HG02763 (cell line): ENCODE measurements around the gene RNF126.
"Not testable (repeated sequence)": the region's sequence is repeated elsewhere in the genome, so short reads cannot be mapped to it uniquely, and the experiment has no call there.

Experiments used
- ATAC-seq: cut with Tn5 transposase; IDR thresholded peaks from one replicate; pipeline ENCODE4 v1.9.1; 2021; ENCODE audit warnings: mild to moderate bottlenecking, moderate library complexity; ENCODE audit not compliant: unreplicated experiment

Gene RNF126

GRCh38 chr19:632579-633067 lies 30.4 kb downstream of the RNF126 start:
- ATAC-seq, result peak; percentile 17

DNA sequence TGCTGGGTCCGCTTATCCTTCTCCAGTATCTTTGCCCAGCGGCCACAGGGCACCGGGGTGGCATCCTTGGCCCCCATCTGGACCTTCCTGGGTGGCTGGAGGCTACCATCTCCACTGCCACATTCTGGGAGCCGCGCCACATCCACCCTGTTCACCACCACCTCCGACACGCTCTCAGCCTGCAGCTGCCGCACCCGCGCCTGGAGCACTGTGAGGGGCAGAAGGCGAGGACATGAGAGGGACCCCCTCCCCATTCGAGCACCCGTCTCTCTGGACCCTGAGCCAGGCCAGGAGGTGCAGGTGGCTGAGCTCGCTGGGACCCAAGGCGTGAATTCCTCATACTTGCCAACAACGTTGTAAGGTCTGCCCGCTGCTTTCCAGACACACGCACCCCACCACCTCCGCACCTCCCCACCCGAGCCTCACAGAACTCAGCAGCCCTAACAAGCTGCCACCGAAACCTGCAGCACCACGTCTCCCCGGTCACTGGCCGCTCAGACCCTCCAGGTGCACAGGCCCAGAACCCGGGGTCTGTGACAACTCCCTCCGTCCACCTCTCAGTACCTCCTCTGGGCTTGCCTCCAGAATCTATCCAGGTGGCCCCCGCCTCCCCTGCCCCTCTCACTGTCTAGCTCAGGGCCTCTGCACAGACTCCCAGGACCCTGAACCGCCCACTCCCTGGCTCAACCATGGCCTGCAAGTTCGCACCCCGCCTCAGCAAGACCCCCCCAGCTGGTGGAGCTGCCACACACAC lies 32.9 kb downstream of the RNF126 start:
- no peak for ATAC-seq

GRCh38 chr19:629515-629914 lies 33.5 kb downstream of the RNF126 start:
- ATAC-seq, result not testable (repeated sequence)

GRCh38 chr19:628168-628567 lies 34.8 kb downstream of the RNF126 start:
- ATAC-seq, result no peak

- ATAC-seq, result not testable (repeated sequence)
Observed at GRCh38 chr19:626566-626965, 36.4 kb downstream of the RNF126 start.

GRCh38 chr19:625257-625656 lies 37.8 kb downstream of the RNF126 start:
- no peak for ATAC-seq

DNA sequence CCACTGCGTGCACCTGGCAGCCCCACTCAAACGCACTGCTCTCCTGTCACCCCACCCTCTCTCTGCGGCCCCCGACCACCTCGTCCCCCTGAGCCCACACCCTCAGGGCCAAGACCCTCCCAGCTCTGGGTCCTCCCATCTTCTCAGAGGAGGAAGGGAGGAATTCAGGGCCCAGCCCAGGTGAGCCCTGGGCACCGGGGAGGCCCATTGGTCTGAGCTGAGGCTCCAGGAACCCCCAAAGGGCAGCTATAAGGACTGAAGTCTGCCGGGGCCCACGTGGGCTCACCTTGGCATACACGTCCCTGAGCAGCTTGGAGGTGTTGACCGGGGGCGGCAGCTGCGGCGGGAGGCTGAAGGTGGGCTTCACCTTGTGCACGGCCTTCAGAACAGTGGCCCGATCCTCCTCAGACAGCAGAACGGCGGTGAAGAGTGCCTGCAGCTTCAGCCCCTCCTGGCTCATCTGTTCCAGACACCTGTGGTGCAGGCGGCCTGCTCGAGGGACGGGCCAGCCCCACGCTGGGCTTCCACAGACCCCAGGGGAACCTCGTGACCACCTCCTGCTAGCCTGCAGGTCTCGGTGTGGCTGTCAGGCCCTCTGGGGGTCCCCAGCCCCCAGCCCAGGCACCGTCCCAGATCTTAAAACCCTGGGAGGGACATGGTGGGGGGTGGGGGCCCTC lies 38.4 kb downstream of the RNF126 start:
- no peak for ATAC-seq

DNA sequence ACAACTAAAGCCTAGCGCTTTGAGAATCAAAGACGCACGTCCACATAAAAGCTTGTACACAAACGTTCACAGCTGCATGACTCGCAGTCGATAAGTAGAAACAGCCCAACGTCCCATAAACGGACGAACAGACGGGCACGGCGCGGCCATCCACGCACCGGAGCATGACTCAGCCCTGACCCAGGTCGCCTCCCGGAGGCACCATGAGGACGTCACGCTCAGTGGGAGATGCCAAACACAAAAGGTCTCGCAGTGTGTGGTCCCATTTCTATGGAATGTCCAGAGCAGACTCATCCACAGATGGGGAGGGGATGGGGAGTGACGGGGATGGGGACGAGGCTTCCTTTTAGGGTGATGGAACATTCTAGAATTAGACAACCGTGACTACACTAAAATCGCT lies 39.0 kb downstream of the RNF126 start:
- ATAC-seq, result no peak

GRCh38 chr19:623175-623916 lies 39.7 kb downstream of the RNF126 start:
- no peak for ATAC-seq

DNA sequence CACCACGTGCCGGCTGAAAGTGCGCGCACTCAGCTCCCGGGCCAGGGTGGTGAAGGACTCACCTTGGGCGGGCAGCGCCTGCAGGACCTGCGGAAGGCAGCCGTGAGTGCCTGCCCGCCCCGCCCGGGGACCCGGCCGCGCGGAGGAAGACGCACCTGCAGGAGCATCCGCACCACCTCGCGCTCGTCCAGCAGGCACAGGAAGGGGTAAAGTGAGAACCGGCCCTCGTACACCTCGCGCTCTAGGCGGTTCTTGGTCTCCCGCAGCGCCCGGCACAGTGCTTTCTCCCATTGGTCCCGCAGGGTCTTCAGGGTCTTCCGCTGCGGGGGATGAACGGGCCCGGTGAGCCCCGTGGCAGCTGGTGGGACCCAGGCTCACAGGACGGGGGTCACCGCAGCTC lies 40.3 kb downstream of the RNF126 start:
- ATAC-seq, result no peak

DNA sequence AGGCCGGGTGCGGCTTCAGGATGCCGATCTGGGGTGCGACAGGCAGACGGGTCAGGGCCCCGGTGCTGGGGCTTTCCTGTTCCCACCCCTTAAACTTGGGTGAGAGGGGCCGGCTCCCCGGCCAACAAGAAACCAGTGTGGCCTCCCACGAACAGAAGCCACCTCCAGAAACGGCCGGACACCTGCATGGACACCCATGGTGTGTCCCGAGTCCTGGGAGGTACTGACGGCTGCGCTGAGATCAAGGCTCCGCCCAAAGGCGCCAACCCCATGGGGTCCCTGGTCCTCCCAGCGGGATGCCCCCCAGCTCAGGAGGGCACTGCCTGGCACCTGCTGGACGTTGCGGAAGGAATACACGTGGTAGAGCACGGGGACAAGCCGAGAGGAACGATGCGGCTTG lies 41.2 kb downstream of the RNF126 start:
- no peak for ATAC-seq

DNA sequence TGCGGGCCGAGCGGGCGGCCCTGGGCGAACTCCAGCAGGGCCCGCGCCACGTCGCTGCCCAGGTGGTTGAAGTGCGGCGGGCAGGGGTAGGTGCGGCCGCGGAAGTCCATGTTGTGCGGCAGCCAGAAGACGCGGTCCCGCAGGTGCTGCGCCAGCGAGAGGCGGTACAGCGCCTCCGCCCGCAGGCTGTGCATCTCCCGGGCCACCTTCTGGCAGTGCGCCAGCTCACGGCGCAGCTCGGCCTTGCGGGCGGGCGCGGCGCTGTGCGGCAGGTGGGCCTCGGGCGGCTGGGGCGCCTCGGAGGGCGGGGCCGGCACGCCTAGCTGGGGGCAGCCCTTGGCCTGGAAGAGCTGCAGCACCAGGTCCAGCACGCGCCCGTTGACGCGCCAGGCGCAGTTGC lies 41.8 kb downstream of the RNF126 start:
- ATAC-seq, result not testable (repeated sequence)

DNA sequence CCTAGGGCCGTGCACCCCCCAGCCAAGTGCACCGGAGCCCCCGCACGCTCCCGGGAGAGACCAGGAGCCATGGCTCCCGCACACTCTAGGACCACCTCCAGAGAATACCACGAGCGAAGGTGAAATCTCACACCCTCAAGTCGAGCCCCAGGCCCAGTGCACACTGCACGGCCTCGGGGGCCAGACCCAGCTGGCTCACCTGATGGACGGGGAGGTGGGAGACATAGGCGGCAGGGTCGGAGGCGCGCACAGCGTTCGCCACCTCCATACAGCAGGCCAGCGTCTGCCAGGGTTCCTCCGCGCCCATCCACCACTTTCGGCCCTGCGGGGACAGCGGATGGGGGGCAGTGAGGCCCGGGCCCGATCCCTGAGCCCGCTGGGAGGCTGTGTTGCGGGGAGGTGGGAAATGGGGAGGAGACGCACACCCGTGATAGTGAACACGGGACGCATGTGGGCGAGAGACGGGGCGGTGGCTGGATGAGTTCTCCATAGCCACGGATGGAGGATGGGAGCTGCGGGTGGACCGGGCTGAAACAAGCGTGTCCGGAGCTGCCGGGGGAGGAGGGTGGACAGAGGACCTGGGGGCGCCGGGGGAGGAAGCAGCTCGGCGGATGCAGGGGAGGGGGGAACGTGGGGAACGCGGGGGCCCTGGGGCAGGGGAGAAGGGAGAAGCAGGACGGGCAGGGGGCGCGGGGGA lies 42.7 kb downstream of the RNF126 start:
- ATAC-seq, result no peak

DNA sequence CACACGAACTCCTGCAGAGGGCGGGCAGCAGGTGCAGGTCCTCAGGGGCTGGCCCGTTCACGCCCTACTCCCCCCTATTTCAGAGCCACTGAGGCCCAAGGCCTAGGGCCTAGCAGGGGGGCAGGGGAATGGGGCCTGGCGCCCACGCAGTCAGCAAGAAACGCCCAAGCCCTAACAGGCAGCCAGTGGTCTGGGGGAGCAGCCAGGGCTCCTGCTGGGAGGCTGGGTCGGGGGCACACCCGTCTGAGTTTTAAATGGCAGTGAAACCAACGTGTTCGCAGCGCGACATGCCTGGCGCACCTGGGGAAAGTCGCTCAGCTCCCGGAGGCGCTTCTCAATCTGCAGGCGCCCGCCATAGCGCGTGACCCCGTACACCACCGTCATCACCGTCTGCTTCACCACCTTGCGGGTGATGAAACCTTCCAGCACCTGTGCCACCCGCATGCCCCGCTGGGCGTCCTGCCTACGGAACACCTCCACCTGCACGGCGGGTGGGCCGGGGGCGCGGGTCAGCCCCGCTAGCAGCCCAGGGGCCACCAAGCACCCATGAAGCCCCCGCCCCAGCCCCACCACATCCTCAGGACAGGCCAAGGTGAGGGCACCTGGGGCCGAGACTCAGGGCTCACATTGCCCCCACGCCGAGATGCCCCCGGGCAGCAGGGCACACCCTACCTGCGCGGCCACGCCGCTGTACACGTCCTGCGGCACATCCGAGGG lies 43.6 kb downstream of the RNF126 start:
- ATAC-seq, result no peak

DNA sequence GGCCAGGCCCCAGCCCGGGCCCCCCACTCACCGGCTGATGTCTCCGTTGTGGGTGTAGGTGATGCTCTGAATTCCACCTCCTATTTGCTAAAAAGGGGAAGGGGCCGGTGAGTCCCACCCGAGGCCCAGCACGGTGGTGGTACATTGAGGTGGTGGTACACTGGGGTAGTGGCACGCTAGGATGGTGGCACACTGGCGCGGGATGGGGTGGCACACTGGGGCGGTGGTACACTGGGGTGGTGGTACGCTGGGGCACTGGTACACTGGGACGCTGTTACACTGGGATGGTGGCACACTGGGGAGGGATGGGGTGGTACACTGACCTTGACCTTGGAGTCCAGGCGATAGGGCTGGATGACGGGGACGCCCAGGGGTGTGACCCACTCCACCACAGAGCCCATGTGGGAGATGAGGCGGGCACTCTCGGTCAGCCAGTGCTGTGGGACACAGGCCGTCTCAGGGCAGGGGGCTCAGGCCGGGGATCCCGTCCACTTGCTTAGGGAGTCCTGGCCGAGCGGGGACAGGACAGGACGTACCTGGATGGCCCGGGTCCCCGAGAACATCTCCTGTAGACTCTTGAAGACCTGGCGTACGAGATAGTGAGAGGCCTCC lies 44.2 kb downstream of the RNF126 start:
- no peak for ATAC-seq

- ATAC-seq, result no peak
Observed at GRCh38 chr19:618247-618619, 44.8 kb downstream of the RNF126 start.

DNA sequence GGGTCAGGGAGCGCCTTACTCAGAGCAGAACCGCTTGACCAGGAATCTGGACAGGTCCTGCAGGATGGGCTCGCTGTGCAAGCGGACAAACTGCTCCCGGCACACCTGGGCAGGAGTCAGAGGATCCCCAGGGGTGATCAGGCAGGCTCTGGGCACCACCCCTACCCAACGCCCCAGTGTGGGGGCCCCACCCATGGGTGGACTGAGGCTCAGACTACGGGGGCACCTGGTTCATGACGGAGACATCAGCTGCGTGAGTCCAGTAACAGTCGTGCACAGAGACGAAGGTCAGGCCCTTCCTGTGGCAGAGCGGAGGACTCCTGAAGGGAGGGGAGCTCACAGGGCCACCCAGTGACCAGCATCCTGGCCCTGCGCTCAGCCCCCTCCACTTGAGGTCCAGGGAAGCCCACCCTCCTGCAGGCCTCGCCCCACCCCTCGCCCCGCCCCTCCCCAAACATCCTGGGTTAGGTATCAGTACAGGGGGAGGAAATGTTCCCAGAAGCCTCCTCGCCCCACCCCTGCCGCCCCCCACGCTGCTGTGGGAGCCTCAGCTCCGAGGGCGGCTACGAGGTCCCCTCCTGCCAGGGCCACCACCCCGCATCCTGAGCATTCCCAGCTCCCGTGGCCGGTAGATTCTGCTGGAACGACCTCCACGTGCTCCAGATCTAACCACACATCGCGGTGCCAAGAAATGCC lies 45.3 kb downstream of the RNF126 start:
- ATAC-seq, result no peak

DNA sequence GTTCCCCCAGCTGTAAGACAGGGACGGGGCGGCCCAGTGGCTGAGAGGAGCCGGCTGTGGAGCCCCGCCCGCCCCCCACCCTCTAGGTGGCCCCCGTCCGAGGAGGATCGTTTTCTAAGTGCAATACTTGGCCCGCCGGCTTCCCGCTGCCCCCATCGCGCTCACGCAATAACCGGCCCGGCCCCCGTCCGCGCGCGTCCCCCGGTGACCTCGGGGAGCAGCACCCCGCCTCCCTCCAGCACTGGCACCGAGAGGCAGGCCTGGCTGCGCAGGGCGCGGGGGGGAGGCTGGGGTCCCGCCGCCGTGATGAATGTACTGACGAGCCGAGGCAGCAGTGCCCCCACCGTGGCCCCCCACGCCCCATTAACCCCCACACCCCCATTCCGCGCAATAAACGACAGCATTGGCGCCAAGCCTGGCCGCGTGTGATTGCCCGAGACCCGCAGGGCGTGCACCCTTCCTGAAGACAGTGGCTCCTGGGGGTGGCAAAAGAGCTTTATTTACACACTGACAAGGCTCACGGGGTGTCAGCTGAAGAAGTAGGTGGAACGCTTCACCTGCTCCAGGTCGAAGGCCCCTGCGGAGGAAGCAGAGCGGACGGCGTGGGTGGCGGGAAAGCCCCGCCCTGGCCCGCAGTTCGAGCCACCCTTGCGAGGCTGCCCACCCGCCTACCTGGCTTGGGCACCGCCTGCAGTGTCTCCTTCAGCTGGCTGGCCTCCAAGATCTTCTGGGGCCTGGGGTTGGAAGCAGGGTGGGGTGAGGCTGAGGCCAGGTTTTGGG lies 46.1 kb downstream of the RNF126 start:
- ATAC-seq, result no peak
